ENCODE measurements around the gene FAM98C. TPM values are rescaled to one million over a fixed set of nuclear protein-coding genes. Genes with fewer than 3 reads are reported as not detected.

Gene FAM98C
- total RNA-seq, 1 donor from 2014 or later: 33.2 TPM

GRCh38 chr19:38376576-38376975, 26.3 kb upstream of the FAM98C start:
- intact Hi-C loops (cut with micrococcal nuclease): loop anchor here (10.0 kb wide), 1 partner anchor 1058 kb away; the partner anchor contains the start of gene RPS16

DNA sequence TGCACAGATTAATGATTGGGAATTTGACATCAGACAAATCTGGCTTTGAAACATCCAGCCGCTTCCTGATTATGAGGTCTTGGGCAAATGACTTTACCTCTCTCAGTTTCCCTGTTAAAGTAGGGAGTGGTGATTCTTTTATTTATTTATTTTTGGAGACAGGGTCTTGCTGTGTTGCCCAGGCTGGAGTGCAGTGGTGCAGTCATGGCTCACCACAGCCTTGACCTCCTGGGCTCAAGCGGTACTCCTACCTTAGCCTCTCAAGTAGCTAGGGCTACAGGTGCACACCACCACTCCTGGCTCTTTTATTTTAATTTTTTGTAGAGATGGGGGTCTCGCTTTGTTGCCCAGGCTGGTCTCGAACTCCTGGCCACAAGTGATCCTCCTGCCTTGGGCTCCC, 25.8 kb upstream of the FAM98C start:
- intact Hi-C loops (cut with micrococcal nuclease): loop anchor here (10.0 kb wide), 1 partner anchor 1058 kb away; the partner anchor contains the start of gene RPS16

GRCh38 chr19:38378866-38379265, 24.0 kb upstream of the FAM98C start:
- intact Hi-C loops (cut with micrococcal nuclease): loop anchor here (10.0 kb wide), 1 partner anchor 1056 kb away; the partner anchor contains the start of gene RPS16

GRCh38 chr19:38381138-38381537, 21.8 kb upstream of the FAM98C start:
- intact Hi-C loops (cut with micrococcal nuclease): no loop called here

GRCh38 chr19:38383184-38383583, 19.7 kb upstream of the FAM98C start:
- intact Hi-C loops (cut with micrococcal nuclease): no loop called here

DNA sequence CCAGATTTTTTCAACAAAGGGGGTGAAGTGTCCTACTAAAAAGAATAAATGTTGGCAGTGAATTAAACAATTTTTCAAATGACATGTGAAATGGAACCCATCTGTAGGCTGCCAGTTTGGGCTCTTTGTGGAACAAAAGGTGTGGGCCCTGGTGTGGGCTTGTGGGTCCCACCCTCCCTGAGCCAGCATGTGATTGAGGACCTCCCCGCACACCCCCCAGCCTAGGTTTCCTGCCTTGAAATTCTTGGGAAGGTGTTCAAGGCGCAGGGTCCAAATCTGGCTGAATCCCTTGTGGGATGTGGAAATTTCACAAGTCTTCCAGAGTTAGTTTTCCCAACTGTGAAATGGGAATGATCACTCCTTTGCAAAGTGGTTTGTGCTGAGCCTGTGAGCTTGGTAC, 19.1 kb upstream of the FAM98C start:
- intact Hi-C loops (cut with micrococcal nuclease): no loop called here

- intact Hi-C loops (cut with micrococcal nuclease): loop anchor here (5.0 kb wide), 2 partner anchors 353 to 448 kb away; partner anchors contain the start of gene ECH1
Measured at GRCh38 chr19:38384209-38385027, 18.5 kb upstream of the FAM98C start.

DNA sequence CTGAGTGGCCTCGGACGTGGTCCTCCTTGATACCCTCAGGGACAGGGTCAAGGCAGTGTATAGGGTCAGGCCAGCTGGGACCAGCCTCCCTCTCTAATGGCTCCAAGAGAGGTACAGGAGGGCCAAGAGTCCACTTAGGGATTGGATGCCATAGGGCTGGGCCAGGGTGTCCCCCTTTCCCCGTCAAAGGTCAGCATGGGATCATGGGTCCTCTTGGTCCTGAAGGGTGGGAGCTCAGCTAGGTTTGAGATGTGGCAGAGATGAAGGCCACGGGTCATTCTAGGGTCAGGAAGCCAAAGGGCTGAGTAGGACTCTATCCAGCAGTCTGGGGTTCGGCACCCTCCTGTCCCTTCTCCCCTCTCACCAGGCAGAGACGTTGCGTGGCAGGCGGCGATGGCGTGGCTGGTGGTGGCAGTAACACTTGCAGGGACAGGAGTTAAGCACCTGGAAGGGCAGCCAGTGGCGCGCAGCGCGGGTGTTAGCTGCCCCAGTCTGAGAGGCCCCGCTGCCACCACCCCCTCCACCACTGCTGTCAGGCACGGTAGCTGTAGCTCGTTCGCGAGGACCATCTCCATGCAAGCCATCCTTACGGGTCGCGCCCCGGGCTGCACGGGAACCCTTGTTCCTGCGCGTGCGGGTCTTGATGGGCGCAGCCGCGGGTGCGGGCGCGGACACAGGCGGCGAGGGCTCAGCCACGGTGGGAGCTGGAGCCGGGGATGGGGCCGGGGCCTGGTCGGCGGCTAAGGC, 17.7 kb upstream of the FAM98C start:
- intact Hi-C loops (cut with micrococcal nuclease): loop anchor here (5.0 kb wide), 2 partner anchors 352 to 447 kb away; partner anchors contain the start of gene ECH1

DNA sequence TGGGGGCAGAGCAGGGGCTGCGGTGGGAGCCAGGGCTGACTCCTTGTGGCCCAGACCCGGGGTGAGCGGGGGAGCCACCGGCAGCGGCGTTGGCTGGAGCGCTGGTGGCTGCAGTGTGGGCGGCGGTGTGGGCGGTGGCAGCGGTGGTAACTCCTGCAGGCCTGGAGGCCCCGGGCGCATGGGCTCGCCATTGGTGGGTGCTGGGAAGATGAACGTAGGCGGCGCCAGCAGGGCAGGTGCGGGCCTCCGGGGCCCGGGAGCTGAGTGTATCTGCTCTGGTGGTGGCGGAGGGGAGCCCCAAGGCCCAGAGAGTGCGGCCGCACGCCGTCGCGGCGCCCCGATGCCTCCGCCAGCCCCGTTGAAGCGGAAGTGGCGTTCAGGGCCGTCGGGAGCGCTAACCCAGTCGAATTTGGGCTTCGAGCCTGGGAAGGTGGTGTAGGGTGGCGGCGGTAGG, 17.1 kb upstream of the FAM98C start:
- intact Hi-C loops (cut with micrococcal nuclease): loop anchor here (5.0 kb wide), 2 partner anchors 351 to 446 kb away; partner anchors contain the start of gene ECH1

DNA sequence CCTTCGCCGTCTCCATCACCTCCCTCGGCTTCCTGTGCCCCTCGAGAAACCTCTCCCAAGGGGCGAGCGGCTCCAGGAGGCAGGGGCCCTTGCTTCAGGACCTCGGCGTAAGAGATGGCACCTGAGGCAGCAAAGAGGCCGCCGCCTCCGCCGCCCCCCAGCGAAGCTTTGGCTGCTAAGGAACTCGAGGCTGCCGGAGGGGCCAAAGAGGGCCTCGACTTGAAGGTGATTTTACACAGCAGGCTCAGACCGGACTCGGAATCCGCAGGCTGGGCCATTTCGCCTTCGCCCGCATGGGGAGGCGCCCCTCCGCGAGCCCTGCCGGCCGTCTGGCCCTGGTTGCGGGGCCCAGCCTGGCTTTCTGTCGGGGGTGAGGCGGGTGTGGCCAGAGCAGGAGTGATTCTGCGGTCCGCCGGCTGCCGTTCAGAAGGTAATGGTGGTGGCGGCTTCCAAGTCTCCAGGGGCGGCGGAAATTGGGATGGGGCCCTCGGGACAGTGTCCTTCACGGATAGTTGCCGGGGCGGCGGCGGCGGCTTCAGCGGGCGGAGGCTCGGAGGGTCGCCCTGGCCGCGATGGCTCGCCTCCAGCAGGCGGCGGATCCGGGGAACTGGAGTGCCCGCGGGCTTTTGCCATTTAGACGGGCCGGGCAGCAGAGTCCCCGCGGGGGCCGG, 16.5 kb upstream of the FAM98C start:
- intact Hi-C loops (cut with micrococcal nuclease): loop anchor here (5.0 kb wide), 2 partner anchors 351 to 446 kb away; partner anchors contain the start of gene ECH1

GRCh38 chr19:38386971-38387549, 15.8 kb upstream of the FAM98C start:
- intact Hi-C loops (cut with micrococcal nuclease): loop anchor here (1.0 to 5.0 kb wide), 5 partner anchors 8 to 445 kb away; partner anchors contain the start of genes ECH1 and PSMD8

- intact Hi-C loops (cut with micrococcal nuclease): loop anchor here (1.0 to 5.0 kb wide), 10 partner anchors 8 to 543 kb away; partner anchors contain the start of genes ECH1, MRPS12, PSMD8 and SARS2
Measured at GRCh38 chr19:38387550-38388348, 15.1 kb upstream of the FAM98C start, which contains the start of gene GGN. Gene GGN, minus strand, starts transcription at chr19:38388034. Its CDS starts 773 bp downstream, at chr19:38387261.

- intact Hi-C loops (cut with micrococcal nuclease): loop anchor here (1.0 to 5.0 kb wide), 7 partner anchors 14 to 542 kb away; partner anchors contain the start of genes ECH1, MRPS12 and SARS2
Measured at GRCh38 chr19:38388349-38389100, 14.4 kb upstream of the FAM98C start, which contains the start of gene SPRED3. Gene SPRED3, plus strand, starts transcription at chr19:38388697. Its CDS starts 1,606 bp downstream, at chr19:38390303.

DNA sequence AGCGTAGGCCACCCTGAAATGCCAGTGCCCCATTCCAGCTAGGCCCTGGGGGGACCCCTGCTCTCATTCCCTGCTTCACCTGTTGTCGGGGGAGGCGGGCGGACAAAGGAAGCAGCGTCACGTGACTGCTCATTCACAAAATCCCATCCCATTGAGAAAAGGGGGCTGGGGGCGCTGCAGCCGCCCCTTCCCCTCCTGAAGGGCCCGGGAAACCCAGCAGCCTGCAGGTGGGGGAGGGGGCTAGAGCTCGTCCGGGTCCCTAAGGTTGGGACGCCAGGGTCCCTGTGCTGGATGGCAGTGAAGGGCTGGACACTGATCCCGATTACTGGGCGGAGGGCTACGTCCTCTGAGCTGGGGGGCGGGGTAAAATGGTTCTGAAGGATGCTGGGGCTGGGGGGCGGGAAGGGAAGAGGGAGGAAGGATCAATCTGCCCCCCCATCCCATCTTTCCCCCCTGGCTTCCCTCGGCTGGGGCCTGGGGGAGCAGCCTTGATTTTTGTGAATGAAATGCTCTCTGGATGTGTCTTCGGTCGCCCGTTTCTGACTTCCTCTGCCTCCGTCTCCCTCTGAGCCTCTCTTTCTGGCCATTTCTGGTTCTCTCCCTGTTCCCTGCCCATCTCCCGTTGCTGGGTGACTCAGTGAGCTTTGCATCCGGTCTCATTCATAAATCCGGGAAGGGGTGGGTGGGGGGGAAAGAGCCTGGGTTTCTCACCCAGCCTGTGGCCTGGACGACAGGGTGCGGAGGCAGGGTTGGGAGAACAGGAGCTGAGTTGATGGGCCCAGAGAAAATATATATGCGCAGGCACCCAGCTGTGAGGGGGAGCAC, 13.6 kb upstream of the FAM98C start:
- intact Hi-C loops (cut with micrococcal nuclease): loop anchor here (2.0 to 5.0 kb wide), 3 partner anchors 348 to 461 kb away; partner anchors contain the start of gene ECH1

GRCh38 chr19:38389957-38390924, 12.7 kb upstream of the FAM98C start:
- intact Hi-C loops (cut with micrococcal nuclease): loop anchor here (2.0 to 5.0 kb wide), 3 partner anchors 347 to 461 kb away; partner anchors contain the start of gene ECH1

GRCh38 chr19:38391911-38392464, 10.9 kb upstream of the FAM98C start:
- intact Hi-C loops (cut with micrococcal nuclease): no loop called here

Data from T-helper 1 cell treated with Interleukin-12 subunit alpha and Interleukin-12 subunit beta and Interleukin-4 antibody, amounts not matched to agents 30 ng/mL and 1 ng/mL, for 36 hours (primary cell).